Right lobe of liver (tissue), 4 donors: Measurements from ENCODE around the gene FAR2.

Source experiments
- POLR2A ChIP-seq: fragments of 450-650 bp; IDR thresholded peaks from one replicate; pipeline ENCODE4 v1.6.1; 2017; ENCODE audit warnings: antibody characterized with exemption, mild to moderate bottlenecking
- TF ChIP-seq, protein P1 (sequence below), 4 donors: fragments of 200-600 bp in 3 of 4; fragments of 450-650 bp in 1 of 4; IDR thresholded peaks; one replicate each; pipeline versions ENCODE4 v1.5.1 to v1.8.0; 2016 to 2022; ENCODE audit warnings: antibody characterized with exemption in 4 of 4, mild to moderate bottlenecking in 2 of 4
- donor health status: DM: no; HTN: no; CAD: no.
- donor health status: DM: no; HTN: no; CAD: no.
- donor health status: DM: no; HTN: yes; CAD: no.

DNA sequence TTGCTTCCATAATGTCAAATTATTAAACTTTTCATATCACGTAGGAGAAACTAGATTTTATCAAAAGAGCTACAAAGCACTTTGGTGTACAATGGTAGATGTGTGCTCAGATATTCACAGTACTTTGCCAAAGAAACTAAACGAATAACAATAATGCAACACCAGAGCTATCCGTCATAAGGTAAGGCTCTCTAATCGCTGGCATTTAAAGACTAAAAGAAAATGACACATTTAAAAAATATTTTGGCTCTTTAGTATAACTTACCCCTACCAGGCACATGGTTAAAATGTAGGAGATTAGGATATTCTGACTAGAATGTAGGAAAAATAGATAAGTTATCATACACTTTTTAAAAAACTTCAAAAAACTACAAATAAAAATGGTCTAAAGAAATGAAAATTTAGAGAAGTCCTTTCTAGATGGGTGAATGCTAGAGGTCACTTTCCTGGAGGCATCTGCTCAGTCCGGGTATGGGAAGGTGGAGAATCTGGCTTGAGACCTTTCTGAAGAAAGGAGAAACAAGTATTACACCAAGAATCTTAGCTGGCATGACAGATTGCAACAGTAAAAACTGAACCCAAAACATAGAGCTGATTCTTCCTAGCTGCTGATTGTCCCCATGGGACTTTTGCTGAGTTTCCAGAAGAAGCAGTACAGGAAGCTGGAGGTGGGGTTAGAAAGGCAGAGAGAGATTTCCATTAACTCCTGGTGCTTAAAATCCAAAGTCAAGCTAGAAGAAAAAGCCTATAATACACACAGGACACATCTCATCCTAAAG, 67.9 kb downstream of the FAR2 start:
- TF ChIP-seq, protein P1, sequence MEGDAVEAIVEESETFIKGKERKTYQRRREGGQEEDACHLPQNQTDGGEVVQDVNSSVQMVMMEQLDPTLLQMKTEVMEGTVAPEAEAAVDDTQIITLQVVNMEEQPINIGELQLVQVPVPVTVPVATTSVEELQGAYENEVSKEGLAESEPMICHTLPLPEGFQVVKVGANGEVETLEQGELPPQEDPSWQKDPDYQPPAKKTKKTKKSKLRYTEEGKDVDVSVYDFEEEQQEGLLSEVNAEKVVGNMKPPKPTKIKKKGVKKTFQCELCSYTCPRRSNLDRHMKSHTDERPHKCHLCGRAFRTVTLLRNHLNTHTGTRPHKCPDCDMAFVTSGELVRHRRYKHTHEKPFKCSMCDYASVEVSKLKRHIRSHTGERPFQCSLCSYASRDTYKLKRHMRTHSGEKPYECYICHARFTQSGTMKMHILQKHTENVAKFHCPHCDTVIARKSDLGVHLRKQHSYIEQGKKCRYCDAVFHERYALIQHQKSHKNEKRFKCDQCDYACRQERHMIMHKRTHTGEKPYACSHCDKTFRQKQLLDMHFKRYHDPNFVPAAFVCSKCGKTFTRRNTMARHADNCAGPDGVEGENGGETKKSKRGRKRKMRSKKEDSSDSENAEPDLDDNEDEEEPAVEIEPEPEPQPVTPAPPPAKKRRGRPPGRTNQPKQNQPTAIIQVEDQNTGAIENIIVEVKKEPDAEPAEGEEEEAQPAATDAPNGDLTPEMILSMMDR (IDR thresholded peaks at IDR 0.05): no peak
- TF ChIP-seq POLR2A: no peak
